Hepatocyte (in vitro differentiated cells): Measurements from ENCODE around the gene CCDC43. TPM values are rescaled to one million over a fixed set of nuclear protein-coding genes. Genes with fewer than 3 reads are reported as not detected.

Experiments
- DNase-seq: peaks from one replicate; pipeline ENCODE4 v3.0.0-alpha.2; 2016; ENCODE audit warnings: low spot score
- H2AFZ ChIP-seq: fragments of 200-600 bp; sonication (generic); 2 replicates; pipeline ENCODE4 v1.6.0; 2016; ENCODE audit warnings: antibody characterized with exemption, mild to moderate bottlenecking
- H3K27ac ChIP-seq: fragments of 200-600 bp; sonication (generic); 2 replicates; pipeline ENCODE4 v1.5.1; 2016; ENCODE audit warnings: mild to moderate bottlenecking
- H3K27me3 ChIP-seq: fragments of 200-600 bp; sonication (generic); 2 replicates; pipeline ENCODE4 v1.6.1; 2016
- H3K36me3 ChIP-seq: fragments of 200-600 bp; sonication (generic); replicated peaks from 2 replicates; pipeline ENCODE4 v1.5.1; 2016; ENCODE audit warnings: low read depth; ENCODE audit not compliant: insufficient read depth
- H3K4me1 ChIP-seq: fragments of 200-600 bp; sonication (generic); 2 replicates; pipeline ENCODE4 v1.5.1; 2016; ENCODE audit warnings: mild to moderate bottlenecking, moderate library complexity; ENCODE audit not compliant: insufficient read depth
- H3K4me2 ChIP-seq: fragments of 200-600 bp; sonication (generic); 2 replicates; pipeline ENCODE4 v1.6.0; 2016
- H3K4me3 ChIP-seq: fragments of 200-600 bp; sonication (generic); 2 replicates; pipeline ENCODE4 v1.5.1; 2016; ENCODE audit warnings: mild to moderate bottlenecking
- H3K79me2 ChIP-seq: fragments of 200-600 bp; sonication (generic); 2 replicates; pipeline ENCODE4 v1.6.0; 2017; ENCODE audit warnings: mild to moderate bottlenecking
- H3K9me2 ChIP-seq: fragments of 200-600 bp; sonication (generic); replicated peaks from 2 replicates; pipeline ENCODE4 v1.6.0; 2017; ENCODE audit warnings: mild to moderate bottlenecking; ENCODE audit not compliant: insufficient read depth
- H3K9me3 ChIP-seq: fragments of 200-600 bp; sonication (generic); 2 replicates; pipeline ENCODE4 v1.5.1; 2016; ENCODE audit warnings: low read depth, mild to moderate bottlenecking
- H4K20me1 ChIP-seq: fragments of 200-600 bp; sonication (generic); 2 replicates; pipeline ENCODE4 v1.6.0; 2016; ENCODE audit warnings: mild to moderate bottlenecking; ENCODE audit not compliant: insufficient read depth, poor library complexity, severe bottlenecking
- CTCF ChIP-seq: fragments of 200-600 bp; sonication (generic); IDR thresholded peaks from 2 replicates; pipeline ENCODE4 v1.5.1; 2016; ENCODE audit warnings: antibody characterized with exemption, mild to moderate bottlenecking; ENCODE audit not compliant: poor library complexity
- EZH2 ChIP-seq: fragments of 200-600 bp; sonication (generic); IDR thresholded peaks from 2 replicates; pipeline ENCODE4 v1.6.1; 2016; ENCODE audit warnings: antibody characterized with exemption, mild to moderate bottlenecking, borderline replicate concordance
- EZH2phosphoT487 ChIP-seq: fragments of 200-600 bp; sonication (generic); IDR thresholded peaks from one replicate; pipeline ENCODE4 v1.6.1; 2018; ENCODE audit warnings: antibody characterized with exemption, mild to moderate bottlenecking, low read depth, moderate library complexity; ENCODE audit not compliant: unreplicated experiment, severe bottlenecking
- WGBS: methylation state at CpG from one replicate; pipeline ENCODE4 v1.1.6; 2016; ENCODE audit warnings: low lambda C conversion rate; ENCODE audit errors: missing lambda C conversion rate; 5-methylcytosine and 5-hydroxymethylcytosine counted together
- polyA plus RNA-seq: library from polyadenylated mRNA; unstranded; fragments of >200 nt; fragmentation: Nextera tagmentation; extraction: Ambion mirVana; gene quantifications from 2 replicates; pipeline ENCODE4 v1.2.1, GENCODE V29; 2016
- total RNA-seq: library from RNA; depleted of rRNA; stranded (reverse); fragments of >200 nt; gene quantifications from 2 replicates; pipeline ENCODE4 v1.2.3, GENCODE V29; 2014

Gene CCDC43
- total and polyA plus RNA-seq, 2 experiments from 2014 or later = 20.6 to 29.2 TPM

- H3K9me2 ChIP-seq = no peaks in the 10 kb centered on the region
- DNase-seq = no peak
Measured at GRCh38 chr17:44664867-44665266, 24.7 kb downstream of the CCDC43 start.

GRCh38 chr17:44663095-44663494 lies 26.5 kb downstream of the CCDC43 start:
- no peaks in the 10 kb centered on the region for H4K20me1 ChIP-seq
- H2AFZ ChIP-seq = no peak overlapping the region
- no peak overlapping the region for H3K4me3 ChIP-seq
- H3K36me3 ChIP-seq = no peaks in the 10 kb centered on the region
- H3K27me3 ChIP-seq = no peaks in the 10 kb centered on the region
- no peaks in the 10 kb centered on the region for H3K9me3 ChIP-seq
- no peak overlapping the region for H3K4me2 ChIP-seq
- no peaks in the 10 kb centered on the region for H3K9me2 ChIP-seq
- H3K27ac ChIP-seq = no peak overlapping the region
- H3K4me1 ChIP-seq = no peaks in the 10 kb centered on the region
- no peaks in the 10 kb centered on the region for H3K79me2 ChIP-seq
- DNase-seq = no peak
- no peak for TF ChIP-seq EZH2
- no peak for TF ChIP-seq EZH2phosphoT487
- no peak for TF ChIP-seq CTCF
- 100% methylated on average over 1 of the region's 1 CpG for WGBS

More at GRCh38 chr17:44664867-44665266, 24.7 kb downstream of the CCDC43 start:
- H2AFZ ChIP-seq = no peak overlapping the region
- no peaks in the 10 kb centered on the region for H4K20me1 ChIP-seq
- TF ChIP-seq EZH2phosphoT487 (no peak), EZH2 (no peak), CTCF (no peak)
- H3K27ac ChIP-seq = no peak overlapping the region
- H3K4me3 ChIP-seq = no peak overlapping the region
- H3K36me3 ChIP-seq = no peaks in the 10 kb centered on the region
- no peaks in the 10 kb centered on the region for H3K27me3 ChIP-seq
- H3K4me2 ChIP-seq = no peak overlapping the region
- H3K79me2 ChIP-seq = no peaks in the 10 kb centered on the region
- WGBS = 92% methylated on average over 1 of the region's 1 CpG
- H3K4me1 ChIP-seq = no peaks in the 10 kb centered on the region
- no peaks in the 10 kb centered on the region for H3K9me3 ChIP-seq

GRCh38 chr17:44661835-44662234 lies 27.7 kb downstream of the CCDC43 start:
- no peaks in the 10 kb centered on the region for H3K4me1 ChIP-seq
- H3K9me2 ChIP-seq = no peaks in the 10 kb centered on the region
- H2AFZ ChIP-seq = no peak overlapping the region
- H3K4me2 ChIP-seq = no peak overlapping the region
- peaks cover 11% of the 10 kb centered on the region for H3K27me3 ChIP-seq
- DNase-seq = no peak
- 100% methylated on average over 2 of the region's 2 CpGs for WGBS
- no peak for TF ChIP-seq CTCF
- no peak for TF ChIP-seq EZH2phosphoT487
- no peak for TF ChIP-seq EZH2
- no peaks in the 10 kb centered on the region for H3K36me3 ChIP-seq
- H3K4me3 ChIP-seq = no peak overlapping the region
- no peaks in the 10 kb centered on the region for H3K79me2 ChIP-seq
- no peak overlapping the region for H3K27ac ChIP-seq
- H3K9me3 ChIP-seq = no peaks in the 10 kb centered on the region
- H4K20me1 ChIP-seq = no peaks in the 10 kb centered on the region
